ENCODE measurements around the gene CA12.

The CA12 gene

DNA sequence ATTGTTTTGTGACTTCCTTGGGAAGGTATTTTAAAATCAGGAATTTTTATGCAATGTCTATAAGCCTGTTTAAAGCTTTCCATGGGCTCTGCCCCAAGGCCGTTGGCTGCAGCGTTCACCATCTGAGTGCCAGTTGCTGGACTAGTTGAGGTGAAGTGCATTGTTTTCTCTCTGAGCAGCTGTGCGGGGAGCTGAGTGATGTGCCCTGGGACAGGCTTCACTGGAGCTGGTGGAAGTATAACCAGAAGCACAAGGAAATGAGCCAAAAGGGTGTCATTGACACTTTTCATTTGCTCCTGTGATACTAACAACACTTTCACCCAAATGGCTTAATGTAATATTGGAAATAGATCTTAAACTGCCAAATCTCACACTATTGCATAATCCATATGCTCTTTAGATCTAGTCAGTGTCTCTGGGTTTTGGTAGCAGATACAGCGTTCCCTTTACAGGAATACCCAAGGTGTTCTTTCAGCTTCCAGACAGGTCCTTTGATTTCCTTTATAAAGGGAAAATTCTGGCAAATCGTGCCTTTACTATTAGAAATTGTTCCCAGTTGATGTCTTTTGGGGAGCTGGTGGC, 75.1 kb downstream of the CA12 start:
- DNase-seq (ENCODE audit: low spot score), result no peak

DNA sequence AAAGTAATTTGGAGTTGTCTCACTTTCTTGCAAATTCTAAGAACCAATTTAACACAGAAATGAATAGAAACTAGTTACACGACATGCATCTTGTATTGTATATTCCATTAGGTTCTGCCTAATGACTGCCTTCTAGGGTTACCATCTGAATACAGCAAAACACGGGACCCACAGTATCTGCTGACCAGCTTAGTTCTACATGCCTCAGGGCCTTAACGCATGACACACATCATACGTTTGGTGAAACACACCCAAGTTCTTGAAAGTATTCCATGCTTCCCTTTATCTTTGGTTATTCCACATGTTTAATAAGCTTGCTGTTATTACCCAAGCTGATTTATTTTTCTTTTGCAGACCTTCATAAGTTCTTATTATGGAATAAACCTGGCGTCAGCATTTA, 76.4 kb downstream of the CA12 start:
- no peak for DNase-seq (ENCODE audit: low spot score)

DNA sequence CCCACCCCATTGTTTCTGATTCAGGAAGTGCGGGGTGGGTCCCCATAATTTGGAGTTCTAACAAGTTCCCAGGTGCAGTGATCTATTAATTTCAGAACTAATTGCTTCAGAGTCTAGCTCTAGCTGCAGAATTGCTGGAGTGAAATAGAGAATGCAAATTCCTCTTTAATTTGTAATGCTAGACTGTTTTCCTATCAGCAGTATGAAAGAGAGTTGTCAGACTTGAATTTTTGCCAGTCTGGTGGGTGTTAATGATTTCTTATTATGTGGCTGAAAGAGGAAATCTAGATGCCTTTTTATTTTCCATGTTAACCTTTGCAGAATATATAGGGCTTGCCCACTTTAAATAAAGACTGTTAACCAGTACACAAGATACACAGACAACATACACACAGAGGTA, 80.6 kb downstream of the CA12 start:
- no peak for DNase-seq (ENCODE audit: low spot score)

DNA sequence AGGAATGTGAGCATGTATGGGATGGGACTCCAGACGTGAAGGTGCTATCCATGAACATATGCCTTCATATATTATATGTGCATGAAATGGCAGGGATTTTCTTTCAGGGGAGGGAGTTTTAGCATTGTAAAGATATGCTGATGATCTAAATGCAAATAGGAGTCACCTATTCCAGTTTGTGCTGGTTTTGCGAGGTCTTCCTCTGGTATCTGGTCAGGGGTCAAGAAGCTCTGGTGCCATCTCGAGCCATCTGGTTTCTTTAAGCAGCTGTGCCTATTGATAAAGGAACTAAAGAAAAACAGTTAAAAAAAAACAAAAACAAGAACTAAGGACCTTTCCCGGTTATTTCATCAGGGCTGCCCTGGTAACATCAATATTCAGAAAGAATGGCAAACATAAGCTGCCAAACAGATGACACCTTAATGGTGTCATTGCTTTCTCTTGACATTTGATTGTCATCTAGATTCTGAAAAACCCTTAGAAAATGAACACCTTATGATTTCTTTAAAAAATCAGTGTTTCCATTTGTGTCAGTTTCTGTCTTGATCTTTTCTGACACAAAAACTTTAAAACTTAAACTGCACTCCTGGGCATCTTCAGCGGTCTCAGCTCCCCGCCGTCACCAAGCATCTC, 81.6 kb downstream of the CA12 start:
- no peak for DNase-seq (ENCODE audit: low spot score)

DNA sequence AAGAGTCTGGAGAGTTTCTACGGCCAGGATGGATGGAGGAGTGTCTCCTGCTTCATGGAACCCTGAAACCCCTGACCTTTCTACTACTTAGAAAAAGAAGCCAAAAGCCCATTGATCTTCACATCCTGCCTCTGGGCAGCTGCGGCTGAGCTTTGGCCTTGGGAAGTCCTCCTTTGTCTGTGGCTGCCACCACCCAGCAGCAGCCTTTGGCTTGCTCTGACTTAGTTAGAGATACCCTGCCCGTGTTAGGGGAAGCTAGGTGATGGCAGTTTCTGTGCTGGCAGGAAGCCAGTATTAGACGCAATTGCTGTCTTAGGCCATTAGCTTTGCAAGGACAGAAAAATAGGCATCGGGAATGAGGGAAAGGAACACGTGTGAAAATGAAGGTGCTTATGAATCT, 85.5 kb downstream of the CA12 start:
- DNase-seq (ENCODE audit: low spot score), result no peak

DNA sequence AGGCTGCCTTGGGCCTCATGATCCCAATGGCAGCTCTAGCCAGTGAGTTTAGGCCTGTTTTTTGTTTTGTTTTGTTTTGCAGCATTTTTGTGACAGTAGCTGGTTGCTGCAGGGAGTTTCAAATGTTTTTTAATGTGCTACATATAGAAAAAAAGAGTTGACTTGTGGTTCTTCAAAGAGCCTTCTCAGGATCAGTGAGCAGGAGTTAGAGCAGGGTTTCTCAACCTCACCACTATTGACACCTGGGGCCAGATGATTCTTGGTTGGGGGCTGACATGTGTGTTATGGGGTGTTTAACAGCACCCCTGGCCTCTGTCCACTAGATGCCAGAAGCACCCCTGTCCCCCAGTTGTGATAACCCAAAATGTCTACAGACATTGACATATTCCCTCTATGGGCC, 86.3 kb downstream of the CA12 start:
- DNase-seq (ENCODE audit: low spot score), result no peak

DNA sequence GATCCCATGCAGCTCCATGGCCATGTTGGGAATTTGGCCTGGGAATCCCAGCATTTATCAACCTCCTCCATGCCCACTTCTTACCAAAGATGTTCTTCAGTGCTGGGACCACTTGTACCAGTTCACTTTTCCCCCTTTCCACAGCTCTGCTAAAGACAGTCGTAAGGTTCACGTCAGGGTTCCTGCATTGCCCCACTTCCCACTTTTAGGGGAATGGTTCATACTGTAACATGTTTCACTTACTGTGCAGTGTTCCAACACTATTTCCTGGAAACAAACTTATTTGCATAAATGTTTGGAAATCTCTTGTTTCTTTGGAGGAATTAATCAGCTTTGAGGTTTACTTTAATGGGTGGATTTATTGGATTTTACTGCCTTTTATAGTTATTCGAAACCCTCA, 87.3 kb downstream of the CA12 start:
- DNase-seq (ENCODE audit: low spot score), result no peak

DNA sequence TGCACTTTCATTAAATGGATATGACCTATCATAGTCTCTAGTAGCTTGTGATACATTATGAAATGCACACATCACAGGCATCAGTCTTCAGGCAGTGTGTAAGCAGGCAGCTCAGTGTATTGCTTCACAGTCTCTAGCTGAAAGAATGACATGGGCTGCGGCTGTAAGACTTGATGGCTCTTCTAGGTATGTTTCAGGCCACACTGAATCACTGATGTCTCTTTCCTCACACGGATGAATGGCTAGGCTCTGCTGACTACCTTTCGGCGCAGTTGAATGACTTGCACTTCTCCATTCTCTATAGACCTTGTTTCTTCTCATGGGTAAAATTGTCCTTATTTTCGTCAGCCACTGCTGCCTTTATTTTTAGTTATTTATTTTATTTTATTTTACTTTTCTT, 88.9 kb downstream of the CA12 start:
- DNase-seq (ENCODE audit: low spot score), result no peak

DNA sequence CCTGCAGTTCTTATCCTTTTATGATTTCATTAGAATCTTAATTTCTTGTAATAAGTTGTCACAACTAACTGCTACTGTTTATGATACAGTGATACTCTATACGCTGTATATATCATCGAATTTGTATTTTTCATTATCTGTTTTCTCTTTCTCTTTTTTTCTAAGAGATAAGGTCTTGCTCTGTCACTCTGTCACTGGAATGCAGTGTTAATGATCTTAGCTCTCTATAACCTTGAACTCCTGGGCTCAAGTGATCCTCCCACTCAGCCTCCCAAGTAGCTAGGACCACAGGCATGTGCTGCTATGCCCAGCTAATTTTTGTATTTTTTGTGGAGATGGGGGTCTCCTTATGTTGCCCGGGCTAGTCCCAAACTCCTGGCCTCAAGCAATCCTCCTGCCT, 89.4 kb downstream of the CA12 start:
- no peak for DNase-seq (ENCODE audit: low spot score)

DNA sequence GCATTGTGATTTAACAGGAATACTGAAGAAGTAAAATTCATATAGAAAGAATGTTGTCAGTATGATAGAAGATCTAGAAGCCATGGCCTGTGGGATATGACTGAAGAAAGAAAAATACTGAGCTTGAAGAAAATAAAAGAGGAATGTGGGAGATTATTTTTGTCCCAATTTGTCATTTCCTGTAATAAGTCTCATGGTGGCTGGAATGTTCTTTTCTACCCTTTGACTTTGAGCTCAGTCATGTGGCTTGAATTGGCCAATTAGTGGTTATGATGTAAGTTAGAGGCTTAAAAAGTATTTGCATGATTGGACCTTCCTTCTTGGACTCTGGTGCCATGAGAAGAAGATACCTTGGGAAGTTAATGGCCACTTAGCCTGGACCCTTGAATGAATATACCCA, 90.1 kb downstream of the CA12 start:
- DNase-seq (ENCODE audit: low spot score), result no peak

DNA sequence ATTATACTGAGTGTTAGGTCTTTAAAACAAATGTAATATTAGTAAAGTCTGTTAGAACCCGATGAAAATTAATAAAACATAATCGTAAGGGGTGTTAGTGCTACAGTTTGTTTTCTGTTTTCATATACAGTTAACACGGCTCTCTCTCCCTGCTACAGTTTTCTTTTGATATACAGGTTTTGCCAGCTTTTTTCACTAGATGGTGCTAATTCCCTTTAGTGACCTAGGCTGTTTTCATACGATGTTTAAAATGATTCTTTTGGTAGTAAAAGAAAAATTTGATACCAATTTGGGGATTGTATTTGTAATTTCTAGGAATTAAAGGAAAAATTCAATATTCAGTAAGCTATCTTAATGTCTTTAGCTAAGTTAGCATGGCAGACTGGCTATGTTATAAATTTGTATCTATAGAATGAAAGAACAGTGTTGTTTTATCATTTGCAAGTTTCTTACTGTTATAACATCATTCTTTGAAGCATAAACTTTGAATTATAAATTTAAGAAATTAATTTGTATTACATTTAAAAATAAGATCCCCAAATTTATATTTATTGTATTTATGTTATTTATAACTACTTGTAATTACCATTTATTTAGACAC, 92.8 kb downstream of the CA12 start:
- DNase-seq (ENCODE audit: low spot score), result no peak

DNA sequence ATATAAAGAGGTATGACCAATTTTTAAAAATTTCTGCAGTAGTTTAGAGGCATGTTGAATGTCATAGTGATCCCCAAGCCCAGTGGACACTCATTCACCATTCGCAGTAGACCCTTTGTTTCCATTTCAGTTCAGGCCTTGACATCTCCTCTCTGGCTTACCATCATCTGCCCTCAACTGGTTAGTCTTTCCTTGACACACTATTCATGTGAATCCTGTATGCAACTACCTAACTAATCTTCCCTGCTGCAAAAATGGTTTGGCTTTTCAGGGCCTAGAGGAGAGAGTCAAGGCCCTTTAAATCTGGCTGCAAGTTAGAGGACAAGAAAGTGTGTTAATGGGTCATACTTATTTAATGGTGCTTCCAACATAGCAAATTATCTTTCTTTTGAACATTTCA, 93.3 kb downstream of the CA12 start:
- DNase-seq (ENCODE audit: low spot score), result no peak

DNA sequence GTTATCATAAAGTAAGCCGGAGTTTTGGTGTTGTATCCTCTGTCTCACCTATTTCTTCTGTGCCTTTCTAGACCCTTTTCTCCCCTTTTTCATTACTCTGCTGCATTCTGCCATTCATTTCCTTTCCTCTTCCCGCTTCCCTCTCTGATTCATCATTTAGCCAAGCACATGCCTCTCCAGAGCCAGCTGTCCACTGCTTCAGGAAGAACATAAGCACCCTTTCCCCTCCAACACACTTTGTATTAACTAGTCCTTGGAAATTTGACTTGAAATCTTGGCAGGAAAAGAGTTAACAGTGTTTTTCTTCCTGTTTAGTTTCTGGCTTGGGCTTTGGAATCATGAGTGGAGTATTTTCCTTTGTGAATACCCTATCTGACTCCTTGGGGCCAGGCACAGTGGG, 94.5 kb downstream of the CA12 start:
- no peak for DNase-seq (ENCODE audit: low spot score)

DNA sequence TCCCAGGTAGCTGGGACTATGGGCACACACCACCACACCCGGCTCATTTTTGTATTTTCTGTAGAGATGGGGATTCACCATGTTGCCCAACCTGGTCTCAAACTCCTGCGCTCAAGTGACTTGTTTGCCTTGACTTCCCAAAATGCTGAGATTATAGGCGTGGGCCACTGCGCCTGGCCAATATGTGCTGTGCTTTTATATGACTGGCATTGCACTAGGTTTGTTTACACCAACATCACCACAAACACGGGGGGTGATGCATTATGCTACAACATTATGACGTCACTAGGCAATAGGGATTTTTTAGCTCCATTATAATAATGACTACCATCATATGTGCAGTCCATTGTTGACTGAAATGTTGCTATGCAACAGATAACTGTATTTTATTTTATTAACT, 97.3 kb downstream of the CA12 start:
- no peak for DNase-seq (ENCODE audit: low spot score)

DNA sequence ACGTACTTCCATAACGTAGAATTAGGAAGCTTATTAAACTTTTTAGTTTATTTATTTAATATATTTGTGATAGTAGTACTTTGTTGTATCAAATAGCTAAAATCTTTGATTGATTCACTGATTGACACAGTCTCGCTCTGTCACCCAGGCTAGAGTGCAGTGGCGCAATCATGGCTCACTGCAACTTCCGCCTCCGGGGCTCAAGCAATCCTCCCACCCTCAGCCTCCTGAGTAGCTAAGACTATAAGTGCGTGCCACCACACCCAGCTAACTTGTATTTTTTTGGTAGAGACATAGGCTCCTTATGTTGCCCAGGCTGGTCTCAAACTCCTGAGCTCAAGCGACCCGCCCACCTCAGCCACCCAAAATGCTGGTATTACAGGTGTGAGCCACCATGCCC, 98.5 kb downstream of the CA12 start:
- DNase-seq (ENCODE audit: low spot score), result no peak

DNA sequence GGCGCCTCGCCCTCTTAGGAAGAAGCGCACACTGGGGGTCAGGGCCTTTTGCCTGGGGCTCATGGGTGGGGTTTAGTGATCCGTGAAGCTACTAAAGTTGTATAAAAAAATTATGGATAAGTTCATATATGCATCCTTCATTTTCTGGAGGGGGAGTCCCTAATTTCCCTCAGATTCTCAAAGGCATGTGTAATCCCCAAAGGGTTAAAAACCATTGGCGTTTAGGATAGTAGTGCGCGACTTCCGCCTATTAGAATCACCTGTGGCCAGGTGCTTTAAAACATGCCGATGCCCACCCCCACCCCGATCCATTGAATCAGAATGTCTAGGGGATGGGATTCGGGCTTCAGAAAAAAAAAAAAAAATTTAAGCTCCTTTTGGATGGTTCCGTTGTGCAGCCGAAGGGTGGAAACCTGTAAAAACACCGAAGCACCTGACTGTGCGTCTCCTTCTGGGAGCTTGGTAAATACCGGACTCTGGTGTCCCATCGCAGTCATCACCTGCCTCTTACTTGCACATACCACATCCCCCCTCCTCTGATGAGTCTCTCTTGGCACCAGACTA, 103.7 kb downstream of the CA12 start:
- no peak for DNase-seq (ENCODE audit: low spot score)

DNA sequence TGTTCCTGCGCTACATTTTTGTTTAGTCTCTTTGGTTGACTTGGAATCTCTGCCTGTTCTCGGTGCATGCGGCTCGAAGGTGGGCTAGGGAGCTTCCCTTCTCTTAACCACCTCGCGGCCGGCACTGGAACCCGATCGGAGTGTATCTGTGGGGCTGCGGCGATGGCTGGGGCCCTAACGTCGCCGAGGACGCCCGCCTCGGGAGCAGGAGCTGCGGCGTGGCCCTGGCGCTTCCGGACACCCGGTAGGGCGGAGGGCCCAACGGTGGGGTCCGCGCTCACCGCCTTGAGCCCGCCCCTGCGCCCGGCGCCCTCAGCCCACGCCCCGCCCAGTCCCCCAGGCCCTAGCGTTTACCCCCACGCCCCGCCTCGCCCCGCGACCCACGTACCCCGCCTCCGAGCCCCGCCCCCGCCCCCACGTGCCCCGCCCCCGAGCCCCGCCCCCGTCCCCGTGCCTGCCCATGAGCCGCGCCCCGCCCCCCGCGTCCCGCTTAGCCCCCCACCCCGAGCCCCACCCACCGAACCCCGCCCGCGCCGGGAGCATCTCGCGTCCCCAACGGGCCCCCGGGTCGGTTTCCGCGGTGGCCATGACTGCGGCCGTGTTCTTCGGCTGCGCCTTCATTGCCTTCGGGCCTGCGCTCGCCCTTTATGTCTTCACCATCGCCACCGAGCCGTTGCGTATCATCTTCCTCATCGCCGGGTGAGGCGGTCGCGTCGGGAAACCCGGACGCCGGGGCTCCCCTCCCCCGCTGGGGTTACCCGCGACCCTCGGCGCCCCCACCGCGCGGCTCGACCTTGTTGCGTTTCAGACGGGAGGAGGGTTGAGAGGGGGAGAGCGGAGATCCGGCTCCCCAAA, 104.4 kb downstream of the CA12 start, which contains the start of gene APH1B:
APH1B (plus strand) TSS at position 568 of the 855 bp plus-strand sequence; CDS start at position 587, 19 bp downstream.
- DNase-seq (ENCODE audit: low spot score), result peak; percentile 89

DNA sequence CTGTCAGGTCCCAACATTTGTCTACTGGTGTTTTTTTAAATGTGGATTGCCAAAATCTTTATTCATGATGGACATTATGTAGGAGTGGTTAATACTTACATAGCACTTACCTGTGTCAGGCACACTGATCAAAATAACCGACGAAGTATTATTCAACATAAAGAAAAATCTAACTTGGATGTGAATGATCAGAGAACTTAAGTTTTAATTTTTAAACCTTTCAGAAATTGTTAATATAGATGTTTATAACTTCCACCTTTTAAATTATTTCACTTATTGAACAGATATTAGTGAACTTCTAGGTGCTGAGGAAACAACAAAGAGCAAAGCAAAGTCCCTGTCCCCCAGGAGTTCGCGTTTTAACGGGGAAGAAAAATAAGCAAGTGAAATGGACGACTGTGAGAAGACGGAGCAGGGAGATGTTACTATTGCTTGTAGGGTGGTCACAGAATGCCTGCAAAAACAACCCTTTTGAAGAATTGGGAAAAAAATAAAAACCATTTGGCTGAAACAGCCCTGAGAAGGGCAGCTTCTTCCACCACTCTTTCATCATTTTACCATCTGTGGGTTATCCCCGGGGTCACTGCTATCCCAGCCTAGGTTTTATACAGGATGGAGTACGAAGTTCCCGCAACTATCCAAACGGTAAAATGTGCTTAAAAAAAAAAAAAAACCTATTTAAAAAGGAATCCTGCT, 105.2 kb downstream of the CA12 start:
- no peak for DNase-seq (ENCODE audit: low spot score)

DNA sequence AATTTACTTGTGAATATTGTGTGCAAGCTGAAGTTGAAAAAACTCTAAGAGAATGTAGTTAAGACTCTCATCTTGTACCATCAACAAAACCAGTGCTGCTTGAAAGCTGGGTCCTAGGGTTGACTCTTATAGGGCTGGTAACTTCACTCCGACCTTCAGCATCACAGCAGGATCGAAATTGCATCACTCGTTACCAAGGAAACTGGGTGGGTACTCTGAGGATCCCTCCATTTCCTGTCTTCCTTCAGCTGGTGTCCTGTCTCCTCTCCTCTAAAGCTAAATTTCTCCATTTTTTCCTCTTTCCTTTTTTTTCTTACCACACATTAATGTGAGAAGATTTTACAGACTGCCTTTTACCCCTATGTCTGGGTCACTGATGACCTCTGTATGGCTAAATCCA, 107.2 kb downstream of the CA12 start:
- no peak for DNase-seq (ENCODE audit: low spot score)

Data from left forelimb (tissue), 1 donor.